MCF 10A (cell line): ENCODE results near the gene IL16. TPM values are rescaled to one million over a fixed set of nuclear protein-coding genes. Genes with fewer than 3 reads are reported as not detected.

ENCODE experiments used
- BruUV-seq: library from RNA; stranded (reverse); fragments of 400-500 nt; replicated peaks from 2 replicates; lab custom pipeline; 2021; lab: Mats Ljungman, UMichigan
- CTCF ChIA-PET: fragments of 300-600 bp; sonication (Branson Sonifier 250); formaldehyde crosslinking; extraction: SDS; loops from one replicate; lab custom pipeline; 2021; ENCODE audit warnings: antibody characterized with exemption, inconsistent platforms; lab: Yijun Ruan, JAX
- POLR2A ChIA-PET: fragments of 300-600, 350-650 bp; sonication (Branson Sonifier 250); formaldehyde crosslinking; extraction: SDS; loops from one replicate; lab custom pipeline; 2020; ENCODE audit warnings: antibody characterized with exemption, inconsistent platforms; lab: Yijun Ruan, JAX
- DNase-seq: peaks from one replicate; pipeline ENCODE4 v3.0.0-alpha.2; 2018; ENCODE audit not compliant: unreplicated experiment
- H3K27ac Mint-ChIP-seq: one replicate; pipeline ENCODE4 v1.8.0; 2022; ENCODE audit warnings: mild to moderate bottlenecking, low read depth, mixed read lengths; ENCODE audit not compliant: unreplicated experiment
- H3K27me3 Mint-ChIP-seq: one replicate; pipeline ENCODE4 v1.8.0; 2022; ENCODE audit warnings: mixed read lengths; ENCODE audit not compliant: insufficient read depth, unreplicated experiment
- H3K36me3 Mint-ChIP-seq: one replicate; pipeline ENCODE4 v1.8.0; 2022; ENCODE audit warnings: mild to moderate bottlenecking, moderate library complexity, mixed read lengths; ENCODE audit not compliant: insufficient read depth, unreplicated experiment
- H3K4me1 Mint-ChIP-seq: one replicate; pipeline ENCODE4 v1.8.0; 2022; ENCODE audit warnings: mixed read lengths; ENCODE audit not compliant: insufficient read depth, unreplicated experiment
- H3K4me3 Mint-ChIP-seq: one replicate; pipeline ENCODE4 v1.8.0; 2022; ENCODE audit warnings: mild to moderate bottlenecking, moderate library complexity, mixed read lengths; ENCODE audit not compliant: unreplicated experiment
- H3K9me3 Mint-ChIP-seq: one replicate; pipeline ENCODE4 v1.8.0; 2022; ENCODE audit warnings: mixed read lengths; ENCODE audit not compliant: unreplicated experiment
- intact Hi-C: fragments of 100-400 bp; cut with micrococcal nuclease; formaldehyde crosslinking; loops from 2 replicates; pipeline ENCODE4 v1.14.1; 2022
- total RNA-seq: library from RNA; stranded (reverse); gene quantifications from 2 replicates; pipeline ENCODE4 v1.2.3, GENCODE V29; 2022
- TF ChIP-seq, protein P1 (sequence below): fragments of 200-600 bp; IDR thresholded peaks from one replicate; pipeline ENCODE4 v1.8.0; 2022; ENCODE audit warnings: antibody characterized with exemption, mild to moderate bottlenecking; ENCODE audit not compliant: unreplicated experiment

Gene IL16
- total RNA-seq, 1 experiment from 2014 or later, result 0.72 TPM

DNA sequence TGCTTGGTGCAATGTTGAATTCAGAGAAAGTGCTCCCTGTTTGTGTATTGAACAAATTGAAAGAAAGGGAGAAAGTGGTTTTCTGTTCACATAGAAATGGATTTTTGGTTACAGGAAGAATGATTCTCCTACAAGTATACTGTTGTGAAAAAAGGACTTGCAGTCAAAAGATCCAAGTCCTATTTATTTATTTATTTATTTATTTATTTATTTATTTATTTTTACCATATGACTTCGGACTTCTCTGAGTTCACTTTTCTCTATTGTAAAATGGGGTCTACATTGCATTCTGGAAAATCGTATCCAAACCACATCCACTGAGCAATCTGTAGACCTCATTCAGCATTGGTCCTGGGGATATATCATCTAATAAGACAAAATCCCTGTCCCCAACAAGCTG, 81.2 kb downstream of the IL16 start:
- Mint-ChIP-seq H3K4me3 (no peak overlapping the region), H3K27ac (no peak overlapping the region), H3K27me3 (no peaks in the 10 kb centered on the region), H3K9me3 (peaks cover 7% of the 10 kb centered on the region), H3K36me3 (no peaks in the 10 kb centered on the region), H3K4me1 (peaks cover 32% of the 10 kb centered on the region)
- ChIA-PET POLR2A (no interaction called here), CTCF (interaction anchor here (0.7 to 16.3 kb wide), 4 partner anchors 12 to 171 kb away, joined by 4 to 318 read pairs (median 20); no protein-coding TSS in a partner anchor)
- no peak for DNase-seq
- BruUV-seq, result no TSS peak
- intact Hi-C loops, result loop anchor here (10.0 kb wide), 1 partner anchor 667 kb away; no protein-coding TSS in a partner anchor
- TF ChIP-seq, protein P1, sequence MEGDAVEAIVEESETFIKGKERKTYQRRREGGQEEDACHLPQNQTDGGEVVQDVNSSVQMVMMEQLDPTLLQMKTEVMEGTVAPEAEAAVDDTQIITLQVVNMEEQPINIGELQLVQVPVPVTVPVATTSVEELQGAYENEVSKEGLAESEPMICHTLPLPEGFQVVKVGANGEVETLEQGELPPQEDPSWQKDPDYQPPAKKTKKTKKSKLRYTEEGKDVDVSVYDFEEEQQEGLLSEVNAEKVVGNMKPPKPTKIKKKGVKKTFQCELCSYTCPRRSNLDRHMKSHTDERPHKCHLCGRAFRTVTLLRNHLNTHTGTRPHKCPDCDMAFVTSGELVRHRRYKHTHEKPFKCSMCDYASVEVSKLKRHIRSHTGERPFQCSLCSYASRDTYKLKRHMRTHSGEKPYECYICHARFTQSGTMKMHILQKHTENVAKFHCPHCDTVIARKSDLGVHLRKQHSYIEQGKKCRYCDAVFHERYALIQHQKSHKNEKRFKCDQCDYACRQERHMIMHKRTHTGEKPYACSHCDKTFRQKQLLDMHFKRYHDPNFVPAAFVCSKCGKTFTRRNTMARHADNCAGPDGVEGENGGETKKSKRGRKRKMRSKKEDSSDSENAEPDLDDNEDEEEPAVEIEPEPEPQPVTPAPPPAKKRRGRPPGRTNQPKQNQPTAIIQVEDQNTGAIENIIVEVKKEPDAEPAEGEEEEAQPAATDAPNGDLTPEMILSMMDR, result no peak

DNA sequence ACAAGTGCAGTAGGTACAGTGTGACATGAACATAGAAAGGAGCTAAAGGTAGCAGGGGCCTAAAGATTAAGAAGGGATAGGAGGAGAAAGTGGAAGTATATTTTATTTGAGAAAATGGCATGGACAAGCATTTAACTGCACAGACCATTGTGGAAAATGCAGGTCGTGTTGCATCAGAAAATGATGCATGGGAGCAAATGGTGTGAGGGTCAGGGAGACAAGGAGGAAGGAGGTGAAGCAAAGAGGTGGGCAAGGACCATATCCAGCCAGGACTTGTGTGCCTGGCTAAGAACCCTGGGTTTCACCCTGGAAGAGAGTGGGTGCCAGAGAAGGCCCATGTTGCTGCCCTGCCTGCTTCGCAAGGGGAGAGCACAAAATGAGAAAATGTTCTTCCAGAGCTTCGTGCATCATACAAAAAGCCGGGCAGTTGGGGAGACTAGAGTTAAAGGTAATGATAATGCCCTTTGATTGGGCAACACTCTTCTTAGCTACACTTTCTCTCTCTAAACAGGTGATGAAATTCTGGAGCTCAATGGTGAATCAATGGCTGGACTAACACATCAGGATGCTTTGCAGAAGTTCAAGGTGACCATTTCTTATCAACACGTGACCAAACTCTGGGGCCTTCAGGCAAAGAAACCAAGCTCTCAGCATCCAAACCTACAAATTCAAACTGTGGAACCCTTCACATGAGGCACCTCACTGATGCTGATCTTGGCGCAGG, 81.8 kb downstream of the IL16 start:
- CTCF ChIA-PET, result interaction anchor here (0.5 to 16.3 kb wide), 7 partner anchors 13 to 856 kb away, joined by 3 to 318 read pairs (median 4); no protein-coding TSS in a partner anchor
- Mint-ChIP-seq H3K27me3 (no peaks in the 10 kb centered on the region), H3K9me3 (peaks cover 7% of the 10 kb centered on the region), H3K4me3 (no peak overlapping the region), H3K36me3 (no peaks in the 10 kb centered on the region), H3K27ac (no peak overlapping the region), H3K4me1 (peaks cover 32% of the 10 kb centered on the region)
- POLR2A ChIA-PET, result no interaction called here
- TF ChIP-seq, protein P1, result no peak
- intact Hi-C loops, result loop anchor here (10.0 kb wide), 1 partner anchor 666 kb away; no protein-coding TSS in a partner anchor
- no peak for DNase-seq
- no TSS peak for BruUV-seq

DNA sequence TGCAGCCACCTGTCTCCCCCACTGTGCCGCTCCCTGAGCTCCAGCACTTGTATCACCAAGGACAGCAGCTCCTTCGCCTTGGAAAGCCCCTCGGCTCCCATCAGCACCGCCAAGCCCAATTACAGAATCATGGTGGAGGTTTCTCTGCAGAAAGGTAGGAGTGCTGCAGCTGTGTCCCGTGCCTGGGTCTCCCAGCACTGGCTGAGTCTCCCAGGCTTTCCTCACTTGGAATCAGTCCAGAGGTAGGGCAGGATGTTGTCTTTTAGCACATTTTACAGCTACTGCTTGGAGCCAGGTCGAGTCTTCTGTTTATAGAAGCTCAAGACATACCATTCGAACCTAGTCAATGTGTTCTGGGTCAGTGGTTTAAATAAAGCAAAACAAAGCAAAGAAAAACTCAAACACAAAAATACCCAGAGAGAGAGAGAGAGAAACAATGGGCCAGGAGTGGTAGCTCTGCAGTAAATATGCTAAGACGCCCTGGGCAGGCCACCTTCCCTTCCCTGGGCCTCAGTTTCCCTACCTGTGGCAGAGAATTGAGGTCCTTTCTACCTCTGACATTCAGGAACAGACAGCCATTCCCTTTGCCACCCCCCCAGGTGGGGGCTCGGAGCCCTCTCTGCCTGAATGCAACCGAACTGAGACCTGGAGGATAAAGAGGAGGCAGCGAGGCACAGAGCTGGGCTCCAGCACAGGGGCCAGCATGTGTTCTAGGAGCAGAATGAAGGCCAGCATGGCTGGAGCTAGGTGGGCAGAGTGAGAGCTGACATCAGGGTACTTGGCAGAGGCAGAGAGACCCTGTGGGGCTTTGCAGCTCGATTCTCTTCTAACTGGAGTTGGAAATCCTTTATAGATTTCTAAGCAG, 83.2 kb downstream of the IL16 start:
- TF ChIP-seq, protein P1, result no peak
- intact Hi-C loops, result loop anchor here (10.0 kb wide), 1 partner anchor 665 kb away; no protein-coding TSS in a partner anchor
- Mint-ChIP-seq H3K27me3 (no peaks in the 10 kb centered on the region), H3K4me1 (peaks cover 32% of the 10 kb centered on the region), H3K36me3 (no peaks in the 10 kb centered on the region), H3K27ac (no peak overlapping the region), H3K4me3 (no peak overlapping the region), H3K9me3 (peaks cover 7% of the 10 kb centered on the region)
- peak; percentile 47 for DNase-seq
- BruUV-seq, result no TSS peak
- ChIA-PET POLR2A (interaction anchor here (0.6 to 2.6 kb wide), 4 partner anchors 17 to 1462 kb away, joined by 3 to 8 read pairs (median 3); no protein-coding TSS in a partner anchor), CTCF (interaction anchor here (1.3 to 16.3 kb wide), 7 partner anchors 12 to 173 kb away, joined by 4 to 318 read pairs (median 7); no protein-coding TSS in a partner anchor)
